Karpas-422 (cell line): ENCODE data around the gene ZMYM4. TPM values are rescaled to one million over a fixed set of nuclear protein-coding genes. Genes with fewer than 3 reads are reported as not detected.

Source experiments
- DNase-seq: peaks from one replicate; pipeline ENCODE4 v3.0.0-alpha.2; 2015
- H2AFZ ChIP-seq: fragments of 200-600 bp; sonication (generic); 2 replicates; pipeline ENCODE4 v1.6.1; 2014; ENCODE audit warnings: antibody characterized with exemption, low read length, mixed read lengths
- H3K27ac ChIP-seq: fragments of 200-600 bp; sonication (generic); 2 replicates; pipeline ENCODE4 v1.5.1; 2014; ENCODE audit warnings: mild to moderate bottlenecking, low read length, moderate library complexity
- H3K27me3 ChIP-seq: fragments of 200-600 bp; sonication (generic); 2 replicates; pipeline ENCODE4 v1.6.1; 2014; ENCODE audit warnings: low read length, mixed read lengths
- H3K36me3 ChIP-seq: fragments of 200-600 bp; sonication (generic); 2 replicates; pipeline ENCODE4 v1.6.1; 2014; ENCODE audit warnings: low read length, mixed read lengths; ENCODE audit not compliant: insufficient read depth
- H3K4me1 ChIP-seq: fragments of 200-600 bp; sonication (generic); 2 replicates; pipeline ENCODE4 v1.6.1; 2014; ENCODE audit warnings: mild to moderate bottlenecking, low read length, mixed read lengths
- H3K4me2 ChIP-seq: fragments of 200-600 bp; sonication (generic); 2 replicates; pipeline ENCODE4 v1.6.1; 2014; ENCODE audit warnings: low read length, low read depth, mild to moderate bottlenecking; ENCODE audit not compliant: poor library complexity, severe bottlenecking
- H3K4me3 ChIP-seq: fragments of 200-600 bp; sonication (generic); 2 replicates; pipeline ENCODE4 v1.5.1; 2014; ENCODE audit warnings: mild to moderate bottlenecking, antibody characterized with exemption, low read length, mixed read lengths
- H3K79me2 ChIP-seq: fragments of 200-600 bp; sonication (generic); 2 replicates; pipeline ENCODE4 v1.6.1; 2014; ENCODE audit warnings: mild to moderate bottlenecking, low read length, mixed read lengths
- H3K9ac ChIP-seq: fragments of 200-600 bp; sonication (generic); 2 replicates; pipeline ENCODE4 v1.6.0; 2014; ENCODE audit warnings: low read length
- H3K9me2 ChIP-seq: fragments of 200-600 bp; sonication (generic), shearing (Covaris generic); replicated peaks from 2 replicates; pipeline ENCODE4 v1.6.0; 2014; ENCODE audit warnings: mild to moderate bottlenecking, low read length, moderate library complexity; ENCODE audit not compliant: insufficient read depth
- H3K9me3 ChIP-seq: fragments of 300-700, 200-600 bp; sonication (generic); 2 replicates; pipeline ENCODE4 v1.6.1; 2014; ENCODE audit warnings: low read length, mixed read lengths
- H4K20me1 ChIP-seq: fragments of 200-600 bp; sonication (generic); 2 replicates; pipeline ENCODE4 v1.6.1; 2014; ENCODE audit warnings: mild to moderate bottlenecking, antibody characterized with exemption, low read length, low read depth; ENCODE audit not compliant: insufficient read depth
- total RNA-seq: library from RNA; depleted of rRNA; stranded (reverse); fragments of >200 nt; shearing (Covaris generic); gene quantifications from 2 replicates; pipeline ENCODE4 v1.2.3, GENCODE V29; 2014; ENCODE audit warnings: low replicate concordance; rRNA removed

Gene ZMYM4
- total RNA-seq, result 45.7 and 46.3 TPM in 2 replicates

DNA sequence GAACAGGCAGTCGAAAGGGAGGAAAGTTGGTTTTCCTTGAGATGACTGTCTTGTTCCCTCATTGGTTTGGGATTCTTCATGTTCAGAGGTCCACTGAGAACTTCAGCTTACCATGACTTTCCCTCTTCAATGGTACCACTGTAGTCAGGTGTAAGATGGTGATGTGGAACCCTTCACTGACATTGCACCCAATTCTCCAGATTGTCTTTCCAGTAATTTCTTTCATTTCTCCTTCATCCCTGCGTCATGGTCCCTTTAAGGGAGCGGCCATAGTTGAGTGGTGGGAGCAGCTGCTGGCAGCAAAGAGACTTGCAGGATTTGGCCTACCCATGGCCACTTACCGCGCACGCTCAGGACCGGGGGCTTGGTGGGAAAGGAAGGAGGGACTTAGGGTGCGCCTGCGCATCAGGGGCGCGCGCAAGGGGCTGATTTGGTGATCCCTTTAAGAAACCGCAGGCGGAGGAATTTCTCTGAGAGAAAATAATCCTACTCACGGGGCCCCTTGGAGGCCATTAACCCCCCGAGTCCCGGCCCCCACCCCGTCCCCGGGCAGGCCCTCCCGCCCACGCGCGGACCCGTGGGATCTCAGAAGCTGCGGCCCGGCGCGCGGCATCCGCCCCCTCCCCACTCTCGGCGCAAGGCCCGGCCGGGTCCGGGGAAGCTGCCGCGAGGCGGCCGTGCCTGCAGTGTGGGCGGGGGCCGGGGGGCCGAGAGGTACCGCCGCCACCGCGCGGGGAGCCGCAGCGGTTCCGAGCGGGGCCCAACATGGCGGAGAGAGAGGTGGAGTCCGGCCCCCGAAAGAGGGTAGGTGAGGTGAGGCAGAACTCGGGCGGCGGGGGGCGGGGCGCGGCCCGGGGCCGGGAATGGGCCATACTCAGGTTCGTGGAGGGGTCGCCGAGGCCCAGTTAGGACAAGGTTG lies at the start of gene ZMYM4:
Gene ZMYM4 (plus strand): TSS at position 428 of the 919 bp plus-strand sequence. CDS start 338 bp downstream, at position 766.
- Histone ChIP-seq H3K27ac (peak within 1 kb of the TSS; percentile 76), H2AFZ (peak within 1 kb of the TSS; percentile 53; the same call in 1 of the 2 replicates), H3K4me1 (peaks cover 20% of the 10 kb centered on the region), H3K9ac (peak within 1 kb of the TSS; percentile 96), H3K36me3 (peaks cover 15% of the 10 kb centered on the region; the same call in 1 of the 2 replicates), H3K9me3 (no peaks in the 10 kb centered on the region), H4K20me1 (no peaks in the 10 kb centered on the region), H3K27me3 (no peaks in the 10 kb centered on the region), H3K4me3 (peak within 1 kb of the TSS; percentile 80), H3K9me2 (no peaks in the 10 kb centered on the region), H3K4me2 (peak within 1 kb of the TSS; percentile 72), H3K79me2 (peaks cover 50% of the 10 kb centered on the region)
- peak; percentile 98 for DNase-seq

DNA sequence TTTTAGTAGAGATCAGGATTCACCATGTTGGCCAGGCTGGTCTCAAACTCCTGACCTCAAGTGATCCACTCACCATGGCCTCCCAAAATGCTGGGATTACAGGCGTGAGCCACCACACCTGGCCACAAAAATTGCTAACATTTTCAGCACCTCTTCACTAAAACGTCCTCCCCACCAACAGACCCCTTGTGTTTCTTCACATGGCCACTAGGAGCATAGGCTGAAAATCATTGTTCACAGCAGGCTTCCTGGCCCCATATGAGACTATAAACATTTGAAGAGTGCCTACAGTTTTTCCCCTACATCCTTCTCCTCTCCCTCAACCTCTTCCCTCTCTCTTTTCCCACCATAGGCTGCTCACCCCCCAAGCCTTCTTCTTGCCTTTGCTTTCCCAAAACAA lies 47.5 kb upstream of the ZMYM4 start:
- Histone ChIP-seq H3K9ac (no peak overlapping the region), H3K9me3 (no peaks in the 10 kb centered on the region), H3K4me3 (no peak overlapping the region), H2AFZ (no peak overlapping the region; the same call in 1 of the 2 replicates), H3K4me2 (no peak overlapping the region), H3K36me3 (no peaks in the 10 kb centered on the region), H3K4me1 (no peaks in the 10 kb centered on the region), H3K79me2 (no peaks in the 10 kb centered on the region), H3K9me2 (no peaks in the 10 kb centered on the region), H3K27me3 (no peaks in the 10 kb centered on the region), H3K27ac (no peak overlapping the region), H4K20me1 (no peaks in the 10 kb centered on the region)
- peak; percentile 72 for DNase-seq

- Histone ChIP-seq H3K9ac (no peak overlapping the region), H3K4me1 (no peaks in the 10 kb centered on the region), H3K27ac (no peak overlapping the region)
These were observed 46.0 kb upstream of the ZMYM4 start for GRCh38 chr1:35222322-35223083.

DNA sequence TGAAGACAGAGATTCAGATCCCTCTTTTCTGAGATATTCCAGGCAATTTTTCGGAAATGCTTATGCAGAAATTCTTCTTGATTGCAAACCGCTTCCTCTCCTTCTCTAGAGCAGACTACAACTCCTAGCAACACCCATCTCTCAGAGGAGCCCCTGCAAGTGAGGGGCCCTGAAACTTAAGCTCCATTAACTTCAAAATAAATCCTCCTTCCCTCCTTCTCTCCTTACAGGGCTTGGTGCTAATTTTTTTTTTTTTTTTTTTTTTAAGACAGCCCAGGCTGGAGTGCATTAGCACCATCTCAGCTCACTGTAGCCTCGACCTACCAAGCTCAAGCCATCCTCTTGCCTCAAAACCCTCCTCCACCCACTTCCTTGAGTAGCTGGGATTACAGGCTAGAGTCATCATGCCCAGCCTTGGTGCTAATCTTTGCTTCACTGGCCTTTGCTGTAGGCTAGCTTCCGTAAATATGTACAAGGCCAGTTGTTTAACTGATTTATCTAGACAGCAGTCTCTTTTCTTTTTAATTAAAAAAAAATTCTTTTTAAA lies 45.4 kb upstream of the ZMYM4 start:
- no peak overlapping the region for H3K4me2 ChIP-seq
- H4K20me1 ChIP-seq, result no peaks in the 10 kb centered on the region
- H3K36me3 ChIP-seq, result no peaks in the 10 kb centered on the region
- no peaks in the 10 kb centered on the region for H3K9me2 ChIP-seq
- H3K9me3 ChIP-seq, result no peaks in the 10 kb centered on the region
- H3K27me3 ChIP-seq, result no peaks in the 10 kb centered on the region
- no peak overlapping the region for H3K4me3 ChIP-seq
- no peaks in the 10 kb centered on the region for H3K79me2 ChIP-seq
- H3K27ac ChIP-seq, result no peak overlapping the region
- no peak for DNase-seq
- no peak overlapping the region for H2AFZ ChIP-seq
- H3K9ac ChIP-seq, result no peak overlapping the region
- no peaks in the 10 kb centered on the region for H3K4me1 ChIP-seq

More at GRCh38 chr1:35222322-35223083, 46.0 kb upstream of the ZMYM4 start:
- Histone ChIP-seq H2AFZ (peak overlapping the region; percentile 6; the same call in 1 of the 2 replicates), H3K4me2 (no peak overlapping the region), H3K9me3 (no peaks in the 10 kb centered on the region), H3K9me2 (no peaks in the 10 kb centered on the region), H3K36me3 (no peaks in the 10 kb centered on the region), H4K20me1 (no peaks in the 10 kb centered on the region), H3K4me3 (no peak overlapping the region), H3K79me2 (no peaks in the 10 kb centered on the region), H3K27me3 (no peaks in the 10 kb centered on the region)
- DNase-seq, result no peak

GRCh38 chr1:35226546-35226945 lies 42.0 kb upstream of the ZMYM4 start:
- H2AFZ ChIP-seq, result no peak overlapping the region
- no peaks in the 10 kb centered on the region for H3K9me3 ChIP-seq
- no peak overlapping the region for H3K27ac ChIP-seq
- no peak overlapping the region for H3K4me2 ChIP-seq
- H3K9me2 ChIP-seq, result no peaks in the 10 kb centered on the region
- H3K4me1 ChIP-seq, result no peaks in the 10 kb centered on the region
- no peak overlapping the region for H3K4me3 ChIP-seq
- no peaks in the 10 kb centered on the region for H3K36me3 ChIP-seq
- DNase-seq, result no peak
- no peak overlapping the region for H3K9ac ChIP-seq
- no peaks in the 10 kb centered on the region for H3K27me3 ChIP-seq
- no peaks in the 10 kb centered on the region for H4K20me1 ChIP-seq
- no peaks in the 10 kb centered on the region for H3K79me2 ChIP-seq

DNA sequence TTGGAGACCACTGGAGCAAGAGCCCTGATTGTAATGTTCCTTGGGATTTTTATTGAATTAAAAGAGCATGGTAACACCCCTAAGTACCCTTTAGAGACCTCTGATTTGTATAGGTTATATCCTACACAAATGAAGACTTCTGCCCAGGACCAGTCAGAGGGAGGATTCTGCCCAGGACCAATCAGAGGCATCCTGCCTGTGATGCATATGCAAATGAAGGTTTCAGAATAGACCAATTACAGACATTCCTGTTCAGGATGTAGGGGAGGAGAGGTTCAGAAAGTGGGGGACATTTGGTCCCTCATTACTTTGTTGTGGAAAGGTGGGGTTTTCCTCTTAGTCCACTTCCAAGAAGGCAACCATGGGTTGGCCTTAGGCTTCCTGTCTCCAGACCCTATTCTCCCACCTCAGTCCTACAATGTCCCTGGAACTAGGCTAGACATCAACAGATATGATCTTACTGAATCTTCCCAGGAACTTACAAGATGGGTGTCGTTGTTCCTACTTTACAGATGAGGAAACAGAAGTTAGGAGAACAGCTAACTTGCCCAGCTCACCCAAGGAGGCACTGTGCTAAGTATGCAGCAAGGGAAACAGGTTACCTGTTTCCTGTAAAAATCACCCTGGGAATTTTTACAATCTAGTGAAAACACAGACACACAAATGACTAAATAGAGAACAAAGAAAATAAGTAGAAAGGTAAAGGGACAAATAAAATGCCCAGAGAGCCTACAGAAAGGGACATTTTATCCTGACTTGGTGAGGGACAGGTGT lies 38.7 kb upstream of the ZMYM4 start:
- no peaks in the 10 kb centered on the region for H3K9me2 ChIP-seq
- no peaks in the 10 kb centered on the region for H3K27me3 ChIP-seq
- no peak overlapping the region for H3K27ac ChIP-seq
- H3K9me3 ChIP-seq, result no peaks in the 10 kb centered on the region
- no peaks in the 10 kb centered on the region for H4K20me1 ChIP-seq
- no peak overlapping the region for H3K4me2 ChIP-seq
- no peak overlapping the region for H3K4me3 ChIP-seq
- H3K9ac ChIP-seq, result no peak overlapping the region
- no peaks in the 10 kb centered on the region for H3K79me2 ChIP-seq
- H3K4me1 ChIP-seq, result no peaks in the 10 kb centered on the region
- no peaks in the 10 kb centered on the region for H3K36me3 ChIP-seq
- no peak for DNase-seq
- H2AFZ ChIP-seq, result no peak overlapping the region

GRCh38 chr1:35231287-35231686 lies 37.2 kb upstream of the ZMYM4 start:
- Histone ChIP-seq H3K9ac (no peak overlapping the region), H3K4me1 (no peaks in the 10 kb centered on the region), H3K4me3 (no peak overlapping the region), H3K36me3 (no peaks in the 10 kb centered on the region), H3K4me2 (no peak overlapping the region), H3K27ac (no peak overlapping the region), H3K27me3 (no peaks in the 10 kb centered on the region), H4K20me1 (no peaks in the 10 kb centered on the region), H2AFZ (no peak overlapping the region), H3K9me2 (no peaks in the 10 kb centered on the region), H3K79me2 (no peaks in the 10 kb centered on the region), H3K9me3 (no peaks in the 10 kb centered on the region)
- DNase-seq, result no peak
